Mesenchymal stem cell (in vitro differentiated cells and primary cell): ENCODE measurements around the gene RUFY4.

Source experiments
- DNase-seq: peaks from one replicate; pipeline ENCODE4 v3.0.0-alpha.2; 2013
- H2AFZ ChIP-seq: one replicate; pipeline ENCODE4 v1.6.1; 2013; ENCODE audit warnings: low read depth, mild to moderate bottlenecking, control low read depth, inconsistent platforms, low read length, moderate library complexity
- H2AK5ac ChIP-seq: 2 replicates; pipeline ENCODE4 v1.6.1; 2013; ENCODE audit warnings: low read length, moderate library complexity, mild to moderate bottlenecking, inconsistent platforms; ENCODE audit not compliant: severe bottlenecking
- H2BK120ac ChIP-seq: one replicate; pipeline ENCODE4 v1.6.1; 2013; ENCODE audit warnings: low read depth, mild to moderate bottlenecking, inconsistent platforms, low read length, moderate library complexity
- H2BK12ac ChIP-seq, 2 experiments: one replicate each; pipeline ENCODE4 v1.6.1; 2013; ENCODE audit warnings: inconsistent platforms in 2 of 2, low read length in 2 of 2, mild to moderate bottlenecking in 2 of 2, moderate library complexity in 2 of 2, control low read depth in 1 of 2
- H2BK15ac ChIP-seq: one replicate; pipeline ENCODE4 v1.6.1; 2013; ENCODE audit warnings: mild to moderate bottlenecking, low read depth, inconsistent platforms; ENCODE audit not compliant: poor library complexity, severe bottlenecking
- H2BK5ac ChIP-seq: 2 replicates; pipeline ENCODE4 v1.6.1; 2013; ENCODE audit warnings: low read depth, mild to moderate bottlenecking, low read length, control low read depth, inconsistent platforms; ENCODE audit not compliant: poor library complexity, severe bottlenecking
- H3K14ac ChIP-seq, 2 experiments: one replicate each; pipeline ENCODE4 v1.6.1; 2013; ENCODE audit warnings: inconsistent platforms in 2 of 2, low read length in 2 of 2, control low read depth in 1 of 2, mild to moderate bottlenecking in 1 of 2, moderate library complexity in 1 of 2
- H3K18ac ChIP-seq, 2 experiments: one replicate each; pipeline ENCODE4 v1.6.1; 2013; ENCODE audit warnings: inconsistent platforms in 2 of 2, low read length in 2 of 2, control low read depth in 1 of 2, low read depth in 1 of 2, mild to moderate bottlenecking in 1 of 2
- H3K23ac ChIP-seq, 2 experiments: one replicate each; pipeline ENCODE4 v1.6.1; 2013; ENCODE audit warnings: inconsistent platforms in 2 of 2, low read length in 2 of 2, mild to moderate bottlenecking in 2 of 2, moderate library complexity in 2 of 2, control low read depth in 1 of 2
- H3K27ac ChIP-seq: 2 replicates; pipeline ENCODE4 v1.5.1; 2013; ENCODE audit warnings: mild to moderate bottlenecking, moderate library complexity, low read length, control low read depth, inconsistent platforms; ENCODE audit not compliant: poor library complexity, severe bottlenecking
- H3K27me3 ChIP-seq, 2 experiments: 2 replicates each; pipeline versions ENCODE4 v1.6.1 to v1.7.0; 2013; ENCODE audit warnings: low read length in 2 of 2, mild to moderate bottlenecking in 2 of 2, moderate library complexity in 2 of 2, control low read depth in 1 of 2, inconsistent platforms in 1 of 2; ENCODE audit not compliant: control insufficient read depth in 1 of 2, insufficient read depth in 1 of 2
- H3K36me3 ChIP-seq, 2 experiments: 2 replicates each; pipeline versions ENCODE4 v1.6.1 to v1.7.0; 2013; ENCODE audit warnings: low read length in 2 of 2, control low read depth in 1 of 2, inconsistent platforms in 1 of 2, low read depth in 1 of 2, mild to moderate bottlenecking in 1 of 2; ENCODE audit not compliant: insufficient read depth in 2 of 2, control insufficient read depth in 1 of 2
- H3K4ac ChIP-seq, 2 experiments: one replicate each; pipeline ENCODE4 v1.6.1; 2013; ENCODE audit warnings: inconsistent platforms in 2 of 2, low read length in 2 of 2, mild to moderate bottlenecking in 2 of 2, moderate library complexity in 2 of 2, control low read depth in 1 of 2, low read depth in 1 of 2
- H3K4me1 ChIP-seq: 2 replicates; pipeline ENCODE4 v1.6.1; 2013; ENCODE audit warnings: low read depth, low read length, control low read depth; ENCODE audit not compliant: control insufficient read depth, insufficient read depth
- H3K4me2 ChIP-seq: 2 replicates; pipeline ENCODE4 v1.6.1; 2013; ENCODE audit warnings: low read length, mild to moderate bottlenecking, inconsistent platforms; ENCODE audit not compliant: poor library complexity, severe bottlenecking
- H3K4me3 ChIP-seq, 2 experiments: 2 replicates each; pipeline versions ENCODE4 v1.5.1 to v1.7.0; 2013; ENCODE audit warnings: low read length in 2 of 2, mild to moderate bottlenecking in 2 of 2, control low read depth in 1 of 2, low read depth in 1 of 2; ENCODE audit not compliant: insufficient read depth in 1 of 2
- H3K79me1 ChIP-seq: replicated peaks from 2 replicates; pipeline ENCODE4 v1.6.1; 2013; ENCODE audit warnings: mild to moderate bottlenecking, control low read depth, low read length, inconsistent platforms; ENCODE audit not compliant: poor library complexity, severe bottlenecking
- H3K9ac ChIP-seq: 2 replicates; pipeline ENCODE4 v1.7.0; 2013; ENCODE audit warnings: mild to moderate bottlenecking, low read length, moderate library complexity
- H3K9me3 ChIP-seq: 2 replicates; pipeline ENCODE4 v1.7.0; 2013; ENCODE audit warnings: mild to moderate bottlenecking, low read length; ENCODE audit not compliant: control insufficient read depth
- H4K8ac ChIP-seq: one replicate; pipeline ENCODE4 v1.6.1; 2013; ENCODE audit warnings: inconsistent platforms, mild to moderate bottlenecking, low read length, moderate library complexity
- H4K91ac ChIP-seq: one replicate; pipeline ENCODE4 v1.6.1; 2013; ENCODE audit warnings: mild to moderate bottlenecking, low read length, inconsistent platforms
- WGBS: methylation state at CpG from one replicate; pipeline ENCODE4 v1.1.7; 2013; ENCODE audit warnings: mixed read lengths; 5-methylcytosine and 5-hydroxymethylcytosine counted together

The RUFY4 gene

DNA sequence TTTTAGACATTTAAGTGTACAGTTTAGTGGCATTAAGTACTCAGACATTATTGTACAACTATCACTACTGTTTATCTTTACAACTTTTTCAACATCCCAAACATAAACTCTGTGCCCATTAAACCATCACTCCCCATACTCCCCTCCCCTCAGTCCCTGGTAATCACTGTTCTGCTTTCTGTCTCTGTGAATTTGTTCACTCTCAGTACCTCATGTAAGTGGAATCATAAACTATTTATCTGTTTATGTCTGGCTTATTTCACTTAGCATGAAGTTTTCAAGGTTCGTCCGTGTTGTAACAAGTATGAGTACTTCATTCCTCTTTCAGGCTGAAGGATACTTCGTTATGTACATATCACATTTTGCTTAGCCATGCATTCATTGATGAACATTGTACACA, 9.8 kb upstream of the RUFY4 start:
- Histone ChIP-seq H3K4me3 (no peak overlapping the region), H3K79me1 (no peaks in the 10 kb centered on the region), H3K4me2 (no peak overlapping the region), H2BK5ac (no peak overlapping the region), H3K9me3 (no peaks in the 10 kb centered on the region), H3K9ac (no peak overlapping the region), H3K27me3 (peaks cover 40 to 66% of the 10 kb centered on the region in 2 experiments), H2AFZ (no peak overlapping the region), H3K36me3 (no peaks in the 10 kb centered on the region), H4K8ac (no peak overlapping the region), H2BK120ac (no peak overlapping the region), H3K4ac (no peak overlapping the region), H2AK5ac (no peak overlapping the region), H3K18ac (no peak overlapping the region), H3K27ac (no peak overlapping the region), H3K4me1 (no peaks in the 10 kb centered on the region), H2BK15ac (no peak overlapping the region), H2BK12ac (no peak overlapping the region), H3K14ac (no peak overlapping the region), H3K23ac (no peak overlapping the region), H4K91ac (no peak overlapping the region)
- 25% methylated on average over 2 of the region's 3 CpGs for WGBS
- DNase-seq: peak; percentile 75

DNA sequence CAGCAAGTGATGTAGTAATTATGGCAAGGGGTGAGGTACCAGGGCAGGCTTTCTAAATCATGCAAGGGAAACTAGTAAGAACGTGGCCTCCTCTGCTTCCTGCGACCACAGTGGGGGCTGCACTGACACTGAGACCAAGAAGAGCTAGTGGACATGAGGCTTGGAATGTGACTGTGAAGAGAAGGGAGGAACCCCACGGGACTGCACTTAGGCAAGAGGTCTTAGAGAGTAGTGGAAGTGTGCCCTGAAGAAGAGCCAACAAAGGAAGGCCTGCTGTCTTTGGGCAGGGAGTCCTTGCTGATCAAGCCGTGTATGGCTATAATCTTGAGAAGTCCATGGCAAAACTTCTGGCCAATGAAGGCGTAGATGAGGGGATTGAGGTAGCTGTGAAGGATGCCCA, 8.9 kb upstream of the RUFY4 start:
- Histone ChIP-seq H2AFZ (no peak overlapping the region), H3K36me3 (no peaks in the 10 kb centered on the region), H2BK5ac (no peak overlapping the region), H3K18ac (no peak overlapping the region), H3K9ac (no peak overlapping the region), H3K27ac (no peak overlapping the region), H3K14ac (no peak overlapping the region), H3K27me3 (peaks cover 49 to 73% of the 10 kb centered on the region in 2 experiments), H2AK5ac (no peak overlapping the region), H3K9me3 (no peaks in the 10 kb centered on the region), H3K79me1 (no peaks in the 10 kb centered on the region), H3K4ac (no peak overlapping the region), H3K4me2 (no peak overlapping the region), H2BK120ac (no peak overlapping the region), H2BK15ac (no peak overlapping the region), H4K91ac (no peak overlapping the region), H3K4me1 (no peaks in the 10 kb centered on the region), H3K4me3 (no peak overlapping the region), H3K23ac (no peak overlapping the region), H2BK12ac (no peak overlapping the region), H4K8ac (no peak overlapping the region)
- no peak for DNase-seq
- WGBS: 46% methylated on average over 5 of the region's 5 CpGs

DNA sequence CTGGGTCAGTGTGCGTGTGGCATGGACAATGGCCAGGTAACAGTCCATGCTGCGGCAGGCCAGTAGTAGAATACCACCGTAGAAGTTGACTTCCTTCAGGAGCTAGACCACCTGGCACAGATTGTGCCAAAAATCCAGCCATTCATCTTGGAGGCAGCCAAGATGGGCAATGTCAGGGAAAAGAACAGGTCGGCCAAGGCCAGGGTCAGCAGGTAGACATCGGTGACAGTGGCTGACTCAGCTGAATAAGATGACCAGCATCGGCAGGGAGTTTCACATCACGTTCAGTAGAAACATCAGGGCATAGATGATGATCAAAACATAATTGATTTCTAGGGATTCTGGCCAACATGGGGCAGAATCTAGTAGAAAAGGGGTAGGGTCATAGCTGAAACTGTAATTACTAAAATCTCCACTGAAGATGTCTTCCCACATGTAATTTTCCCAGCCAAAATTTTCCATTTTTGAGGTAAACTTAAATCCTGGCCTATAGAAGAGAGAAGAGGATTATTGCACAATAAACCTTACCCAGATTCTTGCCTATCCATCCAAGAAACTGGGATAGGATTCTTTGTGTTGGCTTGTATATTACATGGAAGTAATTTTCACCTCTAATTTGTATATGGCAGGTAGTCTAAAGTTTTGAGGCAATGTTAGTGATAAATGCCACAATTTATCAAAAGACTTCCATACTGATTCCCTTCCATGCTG, 7.9 kb upstream of the RUFY4 start:
- Histone ChIP-seq H3K27ac (no peak overlapping the region), H3K36me3 (no peaks in the 10 kb centered on the region), H2BK12ac (no peak overlapping the region), H3K4ac (no peak overlapping the region), H3K9me3 (no peaks in the 10 kb centered on the region), H2AFZ (no peak overlapping the region), H2BK15ac (no peak overlapping the region), H3K4me3 (no peak overlapping the region), H3K27me3 (peaks cover 55 to 80% of the 10 kb centered on the region in 2 experiments), H3K18ac (no peak overlapping the region), H3K9ac (no peak overlapping the region), H3K23ac (no peak overlapping the region), H4K91ac (no peak overlapping the region), H3K79me1 (no peaks in the 10 kb centered on the region), H4K8ac (no peak overlapping the region), H2BK5ac (no peak overlapping the region), H3K4me1 (no peaks in the 10 kb centered on the region), H2BK120ac (no peak overlapping the region), H2AK5ac (no peak overlapping the region), H3K4me2 (no peak overlapping the region), H3K14ac (no peak overlapping the region)
- 96% methylated on average over 7 of the region's 7 CpGs for WGBS
- DNase-seq: no peak

DNA sequence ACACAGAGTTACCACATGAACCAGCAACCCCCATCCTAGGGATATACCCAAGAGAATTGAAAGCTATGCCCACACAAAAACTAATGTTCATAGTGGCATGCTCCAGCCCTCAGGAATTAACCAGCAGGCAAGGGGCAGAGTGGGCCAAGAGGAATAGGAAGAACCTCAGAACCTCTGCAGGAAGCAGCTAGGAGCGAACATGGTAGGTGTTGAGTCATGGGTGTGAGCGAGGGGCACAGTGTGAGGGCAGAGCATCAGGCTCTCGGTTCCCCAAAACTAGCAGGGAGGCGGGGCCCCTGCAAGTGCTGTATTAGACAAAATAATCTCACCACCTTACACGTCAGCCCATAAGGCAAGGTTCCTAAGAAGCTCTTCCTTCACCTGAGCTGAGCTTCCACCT, 5.6 kb upstream of the RUFY4 start:
- Histone ChIP-seq H3K4me1 (peaks cover 5% of the 10 kb centered on the region), H3K9me3 (no peaks in the 10 kb centered on the region), H3K4me3 (no peak overlapping the region), H3K79me1 (no peaks in the 10 kb centered on the region), H3K23ac (no peak overlapping the region), H3K14ac (no peak overlapping the region), H2AFZ (no peak overlapping the region), H2BK12ac (no peak overlapping the region), H3K4me2 (no peak overlapping the region), H4K91ac (no peak overlapping the region), H3K27me3 (peaks cover 66 to 85% of the 10 kb centered on the region in 2 experiments), H3K36me3 (no peaks in the 10 kb centered on the region), H2BK15ac (no peak overlapping the region), H3K27ac (no peak overlapping the region), H2BK5ac (no peak overlapping the region), H3K9ac (no peak overlapping the region), H2BK120ac (no peak overlapping the region), H3K18ac (no peak overlapping the region), H3K4ac (no peak overlapping the region), H4K8ac (no peak overlapping the region), H2AK5ac (no peak overlapping the region)
- no peak for DNase-seq
- 87% methylated on average over 5 of the region's 5 CpGs for WGBS
